Fibroblast of pulmonary artery (primary cell): ENCODE measurements around the gene ZNF595.
"Not testable (repeated sequence)": the region's sequence is repeated elsewhere in the genome, so short reads cannot be mapped to it uniquely, and the experiment has no call there.

Experiments
- DNase-seq: peaks from one replicate; pipeline ENCODE4 v3.0.0-alpha.2; 2010; ENCODE audit warnings: low read depth
- H3K4me3 ChIP-seq: replicated peaks from 2 replicates; pipeline ENCODE4 v1.5.1; 2011; ENCODE audit warnings: low read depth, mild to moderate bottlenecking, control low read depth, low read length, moderate library complexity
- TF ChIP-seq, protein P1 (sequence below): IDR thresholded peaks from 2 replicates; pipeline ENCODE4 v1.5.1; 2011; ENCODE audit warnings: mild to moderate bottlenecking, control low read depth, low read length, inconsistent platforms; ENCODE audit errors: missing control alignments

ZNF595 gene

GRCh38 chr4:121408-122084 lies 68.4 kb downstream of the ZNF595 start:
- TF ChIP-seq, protein P1, sequence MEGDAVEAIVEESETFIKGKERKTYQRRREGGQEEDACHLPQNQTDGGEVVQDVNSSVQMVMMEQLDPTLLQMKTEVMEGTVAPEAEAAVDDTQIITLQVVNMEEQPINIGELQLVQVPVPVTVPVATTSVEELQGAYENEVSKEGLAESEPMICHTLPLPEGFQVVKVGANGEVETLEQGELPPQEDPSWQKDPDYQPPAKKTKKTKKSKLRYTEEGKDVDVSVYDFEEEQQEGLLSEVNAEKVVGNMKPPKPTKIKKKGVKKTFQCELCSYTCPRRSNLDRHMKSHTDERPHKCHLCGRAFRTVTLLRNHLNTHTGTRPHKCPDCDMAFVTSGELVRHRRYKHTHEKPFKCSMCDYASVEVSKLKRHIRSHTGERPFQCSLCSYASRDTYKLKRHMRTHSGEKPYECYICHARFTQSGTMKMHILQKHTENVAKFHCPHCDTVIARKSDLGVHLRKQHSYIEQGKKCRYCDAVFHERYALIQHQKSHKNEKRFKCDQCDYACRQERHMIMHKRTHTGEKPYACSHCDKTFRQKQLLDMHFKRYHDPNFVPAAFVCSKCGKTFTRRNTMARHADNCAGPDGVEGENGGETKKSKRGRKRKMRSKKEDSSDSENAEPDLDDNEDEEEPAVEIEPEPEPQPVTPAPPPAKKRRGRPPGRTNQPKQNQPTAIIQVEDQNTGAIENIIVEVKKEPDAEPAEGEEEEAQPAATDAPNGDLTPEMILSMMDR: no peak
- no peak overlapping the region for H3K4me3 ChIP-seq
- DNase-seq: no peak

DNA sequence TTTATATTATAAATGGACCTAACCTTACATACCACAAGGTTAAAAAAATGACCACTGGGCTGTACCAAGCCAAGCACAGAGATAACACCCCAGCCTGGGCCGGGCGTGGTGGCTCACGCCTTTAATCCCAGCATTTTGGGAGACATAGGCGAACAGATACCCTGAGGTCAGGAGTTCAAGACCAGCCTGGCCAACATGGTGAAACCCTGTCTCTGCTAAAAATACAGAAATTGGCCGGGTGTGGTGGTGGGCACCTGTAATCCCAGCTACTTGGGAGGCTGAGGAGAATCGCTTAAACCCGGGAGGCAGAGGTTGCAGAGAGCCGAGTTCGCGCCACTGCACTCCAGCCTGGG lies 70.8 kb downstream of the ZNF595 start:
- not testable (repeated sequence) for DNase-seq
- peak overlapping the region; percentile 91 for H3K4me3 ChIP-seq

- H3K4me3 ChIP-seq: peak within 1 kb of the TSS; percentile 91
- DNase-seq: peak; percentile 98
- TF ChIP-seq, protein P1: no peak
Observed at GRCh38 chr4:124275-125081, 71.4 kb downstream of the ZNF595 start, which contains the start of gene ZNF718. TSS of gene ZNF718 (plus strand) at chr4:124501. CDS start at chr4:124671, 170 bp downstream.

DNA sequence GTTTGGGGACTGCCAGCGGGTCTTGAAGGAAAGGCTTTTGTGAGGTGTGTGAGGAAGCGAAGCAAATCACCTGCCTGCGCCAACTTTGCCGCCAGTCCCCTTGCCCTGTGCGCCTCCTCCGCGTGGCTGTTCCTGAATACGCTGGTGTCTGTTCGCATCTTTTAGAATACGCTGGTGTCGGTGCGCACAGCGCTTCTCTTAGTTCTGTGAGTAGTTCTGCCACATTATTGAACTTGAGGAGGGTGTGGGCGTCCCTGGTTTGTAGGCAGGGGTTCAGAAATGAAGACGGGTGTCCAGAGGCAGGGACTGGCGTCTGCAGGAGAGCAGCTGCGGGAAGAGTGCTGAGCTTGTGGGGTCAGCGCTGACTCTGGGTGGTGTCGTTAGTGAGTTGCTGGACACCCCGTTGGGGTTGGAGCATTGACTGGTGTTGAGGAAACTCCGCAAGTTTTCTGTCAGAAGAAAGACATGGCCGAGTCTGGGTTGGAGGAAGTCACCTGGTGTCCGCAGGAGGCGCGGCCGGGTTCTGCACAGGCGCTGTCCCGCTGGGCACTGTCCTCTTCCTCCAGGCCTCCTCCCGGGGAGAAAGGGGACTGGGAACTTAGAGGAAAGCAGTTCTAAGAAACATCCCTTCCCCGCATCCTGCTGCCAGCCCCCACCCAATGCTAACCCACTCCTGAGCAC lies 72.1 kb downstream of the ZNF595 start:
- DNase-seq: peak; percentile 41
- H3K4me3 ChIP-seq: peak overlapping the region; percentile 91
- TF ChIP-seq, protein P1: no peak

DNA sequence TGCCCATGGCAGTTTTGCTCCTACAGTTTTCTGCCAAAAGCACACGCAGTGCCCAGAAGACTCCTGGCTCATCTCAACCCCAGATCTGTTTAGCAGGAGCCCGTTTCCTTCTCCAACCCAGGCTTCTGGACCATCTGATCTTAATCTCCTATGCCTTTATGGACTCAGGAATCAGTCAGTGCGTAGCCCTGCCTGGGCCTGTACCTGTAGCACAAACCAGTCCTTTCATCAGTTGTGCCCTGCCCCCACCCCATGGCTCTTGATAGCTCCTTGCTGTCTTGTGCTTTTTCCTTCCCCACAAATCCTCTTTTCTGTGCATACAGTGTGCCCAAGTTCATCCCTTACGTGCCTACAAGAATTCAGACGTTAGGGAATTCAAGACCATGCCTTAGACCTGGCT lies 72.7 kb downstream of the ZNF595 start:
- H3K4me3 ChIP-seq: peak overlapping the region; percentile 91
- no peak for DNase-seq
- TF ChIP-seq, protein P1: no peak

DNA sequence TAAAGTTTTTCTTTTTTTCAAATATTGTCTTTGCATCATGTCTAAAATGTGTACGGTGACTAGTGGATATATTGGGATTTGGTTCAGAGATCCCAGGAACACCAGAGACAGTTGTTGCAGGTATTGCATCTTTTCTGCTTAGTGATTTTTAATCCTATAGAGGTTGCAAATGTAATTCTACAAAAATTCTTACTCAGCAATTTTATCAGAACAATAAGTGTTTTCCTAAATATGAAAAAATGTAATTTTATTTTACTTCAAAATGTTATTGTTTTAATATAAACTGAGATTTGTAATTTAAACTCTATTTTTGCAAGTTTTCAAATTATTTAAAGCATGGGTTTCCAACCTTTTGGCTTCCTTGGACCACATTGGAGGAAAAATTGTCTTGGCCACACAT lies 79.4 kb downstream of the ZNF595 start:
- TF ChIP-seq, protein P1: no peak
- no peak for DNase-seq
- no peak overlapping the region for H3K4me3 ChIP-seq
